ENCODE results near the gene CSF2.

GRCh38 chr5:132053483-132053882 lies 20.1 kb upstream of the CSF2 start:
- TF ChIP-seq CTCF (IDR thresholded peaks at IDR 0.05) (no peak), POLR2A (IDR thresholded peaks at IDR 0.05) (no peak)

Data from esophagus squamous epithelium (tissue), 4 donors.